Esophagus squamous epithelium (tissue), 5 donors: ENCODE data around the gene SORL1. TPM values are rescaled to one million over a fixed set of nuclear protein-coding genes. Genes with fewer than 3 reads are reported as not detected.

ENCODE experiments used
- DNase-seq: peaks from one replicate; lab custom pipeline; 2025; lab: John Stamatoyannopoulos, UW
- H3K27ac ChIP-seq, 4 donors: fragments of 200-600 bp; sonication (generic); one replicate each; pipeline ENCODE4 v1.5.1; 2016 to 2019; ENCODE audit warnings: mild to moderate bottlenecking in 1 of 4
- H3K27me3 ChIP-seq, 4 donors: fragments of 200-600 bp; sonication (generic); 1 replicate in 3 of 4; 2 replicates in 1 of 4; pipeline versions ENCODE4 v1.5.1 to v1.6.0; 2017 to 2021; ENCODE audit warnings: antibody characterized with exemption in 1 of 4
- H3K36me3 ChIP-seq, 3 donors: fragments of 200-600 bp; sonication (generic); one replicate each; pipeline ENCODE4 v1.5.1; 2016 to 2019
- H3K4me1 ChIP-seq, 3 donors: fragments of 200-600 bp; sonication (generic); one replicate each; pipeline ENCODE4 v1.5.1; 2017 to 2019
- H3K4me3 ChIP-seq, 4 donors: fragments of 200-600 bp; sonication (generic); 1 replicate in 3 of 4; 2 replicates in 1 of 4; pipeline ENCODE4 v1.5.1; 2016 to 2019; ENCODE audit warnings: mild to moderate bottlenecking in 2 of 4, moderate library complexity in 1 of 4
- H3K9me3 ChIP-seq, 3 donors: fragments of 200-600 bp; sonication (generic); one replicate each; pipeline ENCODE4 v1.5.1; 2016 to 2019
- CTCF ChIP-seq, 6 experiments: fragments of 450-650 bp in 4 of 6; fragments of 200-600 bp in 2 of 6; sonication (generic) in 2 of 6; IDR thresholded peaks; one replicate each; pipeline ENCODE4 v1.5.1; 2016 to 2019; ENCODE audit warnings: antibody characterized with exemption in 6 of 6, mild to moderate bottlenecking in 4 of 6, moderate library complexity in 4 of 6
- POLR2A ChIP-seq, 4 donors: fragments of 450-650 bp; IDR thresholded peaks; one replicate each; pipeline ENCODE4 v1.6.1; 2017; ENCODE audit warnings: antibody characterized with exemption in 4 of 4, mild to moderate bottlenecking in 4 of 4, moderate library complexity in 3 of 4
- WGBS, 2 donors: methylation state at CpG; one replicate each; pipeline ENCODE4 v1.1.5; 2018; 5-methylcytosine and 5-hydroxymethylcytosine counted together
- intact Hi-C: fragments of 100-400 bp; cut with DNase I; formaldehyde crosslinking; loops from one replicate; pipeline ENCODE4 v1.15.0; 2022
- total RNA-seq, 4 donors: library from RNA; depleted of rRNA; stranded (reverse); fragments of >200 nt; gene quantifications; one replicate each; pipeline ENCODE4 v1.1.0, GENCODE V29; 2016
- donor health status: DM: yes; HTN: yes; CAD: no.

SORL1 gene
- total RNA-seq, 4 donors from 2014 or later = 6.8 to 19.9 (median 16.3) TPM

DNA sequence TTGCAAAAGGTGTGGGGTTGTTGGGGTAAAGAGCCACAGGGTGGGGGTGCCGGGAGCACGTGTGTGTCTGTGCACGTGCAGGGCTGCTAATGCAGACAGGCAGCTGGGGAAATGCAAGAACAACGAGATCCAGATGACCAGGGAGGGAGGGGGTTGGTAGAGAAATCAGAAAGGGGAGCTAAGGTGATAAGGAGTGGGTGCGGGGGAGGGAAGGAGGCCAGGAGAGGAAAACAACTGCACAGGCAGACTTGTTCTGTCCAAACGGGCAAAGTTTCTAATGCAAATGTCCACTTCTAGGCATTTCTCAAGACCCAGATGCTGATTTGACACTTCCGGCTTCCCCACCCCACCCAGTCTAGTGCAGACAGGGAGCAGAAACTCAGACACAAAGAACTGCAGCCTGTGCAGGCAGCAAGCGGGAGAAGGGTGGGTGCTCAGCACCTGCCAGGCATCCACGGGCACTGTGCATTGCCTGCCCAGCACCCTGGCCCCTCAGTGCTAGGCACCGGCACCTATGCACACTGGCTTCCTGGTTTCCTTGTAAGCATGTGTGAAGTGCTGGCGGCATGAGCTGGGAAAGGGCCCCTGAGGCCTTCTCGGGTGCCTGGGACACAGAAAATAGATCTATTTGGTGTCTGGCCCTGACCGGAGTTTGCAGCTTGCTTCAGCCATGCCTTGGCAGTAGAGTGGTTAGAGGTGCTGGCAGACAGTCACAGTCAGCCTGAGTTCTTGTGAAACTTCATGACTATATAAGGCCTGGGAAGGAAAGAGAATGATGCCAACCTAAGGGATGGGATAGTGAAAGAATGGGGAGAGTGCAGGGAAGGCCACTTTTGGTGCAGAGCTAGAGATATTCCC, 220.7 kb downstream of the SORL1 start:
- 51 to 63% methylated on average over 9 to 13 of the region's 13 CpGs for WGBS, 2 donors
- Histone ChIP-seq H3K9me3 (no peaks in the 10 kb centered on the region), H3K27ac (peak overlapping the region in 3 of 4 donors; percentile 10 to 69 (median 45)), H3K4me1 (peaks cover 0 to 20% (median 0%) of the 10 kb centered on the region in 3 donors), H3K27me3 (peaks cover 0 to 6% (median 0%) of the 10 kb centered on the region in 4 donors), H3K36me3 (no peaks in the 10 kb centered on the region), H3K4me3 (no peak overlapping the region)
- TF ChIP-seq POLR2A (IDR thresholded peaks at IDR 0.05) (no peak), CTCF (IDR thresholded peaks at IDR 0.05) (no peak)
- no peak for DNase-seq
- intact Hi-C loops = no loop called here

- Histone ChIP-seq H3K27ac (no peak overlapping the region), H3K27me3 (no peaks in the 10 kb centered on the region), H3K4me1 (no peaks in the 10 kb centered on the region), H3K36me3 (no peaks in the 10 kb centered on the region), H3K9me3 (no peaks in the 10 kb centered on the region), H3K4me3 (no peak overlapping the region)
- TF ChIP-seq CTCF (IDR thresholded peaks at IDR 0.05) (no peak), POLR2A (IDR thresholded peaks at IDR 0.05) (no peak)
- WGBS, 2 donors = 74 to 75% methylated on average over 1 of the region's 1 CpG
- DNase-seq = no peak
- intact Hi-C loops = no loop called here
These were observed 229.6 kb downstream of the SORL1 start for GRCh38 chr11:121681550-121682268.

Other genes starting within 250 kb of the SORL1 start
- gene SC5D, start 159.5 kb upstream of the SORL1 start, total RNA-seq = 10 to 100 TPM; 43.6 to 75.8 (median 56.8) TPM